GM12878 (cell line): ENCODE results near the gene DERL3. TPM values are rescaled to one million over a fixed set of nuclear protein-coding genes. Genes with fewer than 3 reads are reported as not detected.

Experiments used
- ATAC-seq: fragments of 200-7000 bp; cut with Tn5 transposase; 3 replicates; pipeline ENCODE4 v1.9.1; 2020; ENCODE audit warnings: mild to moderate bottlenecking, moderate library complexity
- BruUV-seq: library from RNA; stranded (reverse); fragments of 400-500 nt; replicated peaks from 2 replicates; lab custom pipeline; 2021; lab: Mats Ljungman, UMichigan
- CTCF ChIA-PET: fragments of 300-600 bp; sonication (Branson Sonifier 250); formaldehyde crosslinking; extraction: SDS; loops from one replicate; lab custom pipeline; 2021; ENCODE audit warnings: inconsistent platforms; lab: Yijun Ruan, JAX
- POLR2A ChIA-PET: fragments of 350-600 bp; formaldehyde crosslinking; extraction: SDS; loops from one replicate; lab custom pipeline; 2021; ENCODE audit warnings: inconsistent platforms; lab: Charles Lee
- RAD21 ChIA-PET: fragments of 300-600 bp; sonication (Branson Sonifier 250); formaldehyde crosslinking; loops from one replicate; lab custom pipeline; 2023; ENCODE audit warnings: antibody characterized with exemption; ENCODE audit not compliant: unreplicated experiment; lab: Charles Lee
- SMC1A ChIA-PET: fragments of 300-600 bp; sonication (Branson Sonifier 250); formaldehyde crosslinking; loops from one replicate; lab custom pipeline; 2023; ENCODE audit not compliant: unreplicated experiment, uncharacterized antibody; lab: Charles Lee
- DNase-seq: peaks from one replicate; pipeline ENCODE4 v3.0.0-alpha.2; 2011; ENCODE audit warnings: low read depth, low spot score
- FAIRE-seq: peaks from 3 replicates; lab custom pipeline; 2011; peaks lifted over from hg19 to GRCh38; lab: Jason Lieb, UNC
- H2AFZ ChIP-seq: 2 replicates; pipeline ENCODE4 v1.6.0; 2011; ENCODE audit warnings: low read depth, low read length, control low read depth; ENCODE audit not compliant: control insufficient read depth
- H3K27ac ChIP-seq: 2 replicates; pipeline ENCODE4 v1.5.1; 2011; ENCODE audit warnings: control low read depth; ENCODE audit not compliant: control insufficient read depth, insufficient read depth
- H3K27me3 ChIP-seq, 2 experiments: replicated peaks in 1 of 2; 2 replicates each; pipeline versions ENCODE4 v1.6.0 to v1.6.1; 2011; ENCODE audit warnings: low read length in 1 of 2; ENCODE audit not compliant: control insufficient read depth in 2 of 2, insufficient read depth in 2 of 2
- H3K36me3 ChIP-seq, 2 experiments: 2 replicates each; pipeline ENCODE4 v1.5.1; 2011; ENCODE audit warnings: low read length in 1 of 2; ENCODE audit not compliant: control insufficient read depth in 2 of 2, insufficient read depth in 2 of 2
- H3K4me1 ChIP-seq: 2 replicates; pipeline ENCODE4 v1.6.1; 2011; ENCODE audit warnings: mild to moderate bottlenecking, low read length, moderate library complexity, mixed read lengths; ENCODE audit not compliant: control insufficient read depth, insufficient read depth
- H3K4me2 ChIP-seq: 2 replicates; pipeline ENCODE4 v1.6.0; 2011; ENCODE audit warnings: control low read depth; ENCODE audit not compliant: control insufficient read depth, insufficient read depth
- H3K4me3 ChIP-seq: fragments of 200-600 bp; sonication (generic); 2 replicates; pipeline ENCODE4 v1.5.1; 2016
- H3K79me2 ChIP-seq: 2 replicates; pipeline ENCODE4 v1.6.0; 2011; ENCODE audit warnings: low read length; ENCODE audit not compliant: control insufficient read depth, insufficient read depth
- H3K9ac ChIP-seq: 2 replicates; pipeline ENCODE4 v1.8.0; 2011; ENCODE audit warnings: low read length, control low read depth, mixed read lengths; ENCODE audit not compliant: control insufficient read depth, insufficient read depth
- H3K9me3 ChIP-seq: replicated peaks from 3 replicates; pipeline ENCODE4 v1.5.1; 2011; ENCODE audit warnings: mild to moderate bottlenecking, low read length; ENCODE audit not compliant: control insufficient read depth, insufficient read depth
- H4K20me1 ChIP-seq: 2 replicates; pipeline ENCODE4 v1.6.0; 2011; ENCODE audit not compliant: control insufficient read depth, insufficient read depth
- KAT2A ChIP-seq: conservative IDR thresholded peaks from 2 replicates; pipeline ENCODE4 v1.6.1; 2011; ENCODE audit warnings: low read depth, low read length; ENCODE audit not compliant: control insufficient read depth
- NR2C1 ChIP-seq: fragments of 450-650 bp; IDR thresholded peaks from 2 replicates; pipeline ENCODE4 v1.6.1; 2017; ENCODE audit warnings: antibody characterized with exemption, mild to moderate bottlenecking, moderate library complexity
- REST ChIP-seq: IDR thresholded peaks from 2 replicates; pipeline ENCODE4 v1.6.1; 2012; ENCODE audit warnings: mild to moderate bottlenecking, low read depth, low read length
- SMAD1 ChIP-seq: fragments of 450-650 bp; IDR thresholded peaks from 2 replicates; pipeline ENCODE4 v1.6.1; 2018; ENCODE audit warnings: mild to moderate bottlenecking, low read depth; ENCODE audit not compliant: partially characterized antibody
- SREBF2 ChIP-seq: IDR thresholded peaks from 2 replicates; pipeline ENCODE4 v1.6.1; 2012; ENCODE audit warnings: mild to moderate bottlenecking, low read length
- TAF1 ChIP-seq: IDR thresholded peaks from 2 replicates; pipeline ENCODE4 v1.6.1; 2011; ENCODE audit warnings: mild to moderate bottlenecking, low read depth, low read length, borderline replicate concordance
- ZNF217 ChIP-seq: fragments of 450-650 bp; IDR thresholded peaks from 2 replicates; pipeline ENCODE4 v1.6.1; 2017; ENCODE audit warnings: antibody characterized with exemption, mild to moderate bottlenecking
- WGBS: methylation state at CpG from one replicate; pipeline ENCODE4 v1.1.6; 2016; ENCODE audit warnings: low lambda C conversion rate; ENCODE audit not compliant: insufficient replicate concordance, insufficient coverage; ENCODE audit errors: missing lambda C conversion rate; 5-methylcytosine and 5-hydroxymethylcytosine counted together
- in situ Hi-C: fragments of 300-500 bp; cut with MboI; formaldehyde crosslinking; loops from 9 replicates; pipeline ENCODE4 v1.14.3; 2018; ENCODE audit warnings: mixed read lengths
- intact Hi-C: fragments of 100-400 bp; cut with micrococcal nuclease; formaldehyde crosslinking; loops from one replicate; pipeline ENCODE4 v1.14.2; 2022; ENCODE audit not compliant: unreplicated experiment
- polyA plus RNA-seq, 11 experiments: library from polyadenylated mRNA; depleted of rRNA in 4 of 11; unstranded in 6 of 11; stranded (reverse) in 5 of 11; fragments of >200 nt; fragmentation: Nextera tagmentation in 4 of 11; fragmentation: Illumina TruSeq in 1 of 11; extraction: Ambion mirVana in 4 of 11; extraction: Trizol in 1 of 11; gene quantifications; 1 replicate in 1 of 11; 2 replicates in 10 of 11; pipeline versions ENCODE4 v1.2.1 to v1.2.3, GENCODE V29; 2011 to 2016; ENCODE audit warnings: inconsistent platforms in 2 of 11, missing spikeins in 2 of 11, low read depth in 1 of 11
- total RNA-seq, 4 experiments: library from RNA; depleted of rRNA in 3 of 4; stranded (reverse); fragments of >200 nt in 3 of 4; fragmentation: Illumina TruSeq in 1 of 4; extraction: Trizol in 1 of 4; gene quantifications; 2 replicates each; pipeline versions ENCODE4 v1.2.1 to v1.2.3, GENCODE V29; 2013 to 2021
- TF ChIP-seq, protein P1 (sequence below): IDR thresholded peaks from 2 replicates; pipeline ENCODE4 v1.6.1; 2012; ENCODE audit warnings: low read depth, low read length, improper control_type of control experiment

The DERL3 gene
- total and polyA plus RNA-seq, 10 of the 15 experiments (the other 5 are each of a cell fraction or from before 2014, with no cell fraction given) = 4.1 to 52.4 (median 14.1) TPM

DNA sequence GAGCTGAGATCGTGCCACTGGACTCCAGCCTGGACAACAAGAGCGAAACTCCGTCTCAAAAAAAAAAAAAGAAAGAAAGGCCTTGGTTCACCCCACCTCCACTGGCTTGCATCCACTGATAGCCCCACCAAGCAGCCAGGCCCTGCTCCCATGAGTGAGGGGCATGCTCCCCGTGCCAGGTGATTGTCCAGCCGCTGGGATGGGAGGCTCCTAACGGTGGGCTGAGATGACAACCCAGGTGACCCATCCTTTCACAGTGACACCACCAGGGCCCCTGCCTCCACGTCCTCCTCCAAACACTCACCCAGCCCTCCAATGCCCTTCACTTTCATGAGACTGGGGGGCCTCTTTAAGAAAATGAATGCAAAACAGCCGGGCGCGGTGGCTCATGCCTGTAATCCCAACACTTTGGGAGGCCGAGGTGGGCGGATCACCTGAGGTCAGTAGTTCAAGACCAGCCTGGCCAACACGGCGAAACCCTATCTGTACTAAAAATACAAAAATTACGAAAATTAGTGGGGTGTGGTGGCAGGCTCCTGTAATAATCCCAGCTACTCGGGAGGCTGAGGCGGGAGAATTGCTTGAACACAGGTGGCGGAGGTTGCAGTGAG is 8.6 kb upstream of the DERL3 start:
- BruUV-seq = no TSS peak
- ChIA-PET POLR2A (interaction anchor here (1.0 to 4.2 kb wide), 5 partner anchors 11 to 77 kb away, joined by 3 to 21 read pairs (median 6); partner anchors contain the start of genes MIF and SLC2A11), CTCF (interaction anchor here (1.0 to 9.7 kb wide), 4 partner anchors 9 to 79 kb away, joined by 3 to 197 read pairs (median 4); partner anchors contain the start of genes CHCHD10 and DERL3), SMC1A (interaction anchor here (1.0 to 1.8 kb wide), 5 partner anchors 10 to 151 kb away, joined by 3 to 8 read pairs (median 4); partner anchors contain the start of gene ZNF70), RAD21 (interaction anchor here (0.7 to 5.1 kb wide), 9 partner anchors 9 to 135 kb away, joined by 3 to 38 read pairs (median 5); partner anchors contain the start of genes CHCHD10 and MIF)
- Histone ChIP-seq H3K27ac (no peak overlapping the region), H3K4me2 (no peak overlapping the region), H3K4me3 (no peak overlapping the region), H3K9ac (no peak overlapping the region), H3K36me3 (no peaks in the 10 kb centered on the region), H4K20me1 (no peaks in the 10 kb centered on the region), H3K79me2 (no peaks in the 10 kb centered on the region), H3K4me1 (peaks cover 72% of the 10 kb centered on the region), H3K9me3 (no peaks in the 10 kb centered on the region), H3K27me3 (no peaks in the 10 kb centered on the region), H2AFZ (no peak overlapping the region)
- no peak for ATAC-seq
- TF ChIP-seq TAF1 (no peak), SMAD1 (no peak), SREBF2 (no peak), ZNF217 (no peak), REST (no peak), NR2C1 (no peak), KAT2A (no peak)
- TF ChIP-seq, protein P1, sequence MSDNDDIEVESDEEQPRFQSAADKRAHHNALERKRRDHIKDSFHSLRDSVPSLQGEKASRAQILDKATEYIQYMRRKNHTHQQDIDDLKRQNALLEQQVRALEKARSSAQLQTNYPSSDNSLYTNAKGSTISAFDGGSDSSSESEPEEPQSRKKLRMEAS = no peak
- in situ Hi-C loops (loop anchor here (5.0 kb wide), 2 partner anchors 220 to 300 kb away; no protein-coding TSS in a partner anchor), intact Hi-C loops (loop anchor here (5.0 kb wide), 1 partner anchor 220 kb away; no protein-coding TSS in a partner anchor)
- FAIRE-seq = no peak
- DNase-seq = no peak
- WGBS = 49% methylated on average over 17 of the region's 18 CpGs
